ENCODE data around the gene TET1.
"Not testable (repeated sequence)": the region's sequence is repeated elsewhere in the genome, so short reads cannot be mapped to it uniquely, and the experiment has no call there.

The TET1 gene

DNA sequence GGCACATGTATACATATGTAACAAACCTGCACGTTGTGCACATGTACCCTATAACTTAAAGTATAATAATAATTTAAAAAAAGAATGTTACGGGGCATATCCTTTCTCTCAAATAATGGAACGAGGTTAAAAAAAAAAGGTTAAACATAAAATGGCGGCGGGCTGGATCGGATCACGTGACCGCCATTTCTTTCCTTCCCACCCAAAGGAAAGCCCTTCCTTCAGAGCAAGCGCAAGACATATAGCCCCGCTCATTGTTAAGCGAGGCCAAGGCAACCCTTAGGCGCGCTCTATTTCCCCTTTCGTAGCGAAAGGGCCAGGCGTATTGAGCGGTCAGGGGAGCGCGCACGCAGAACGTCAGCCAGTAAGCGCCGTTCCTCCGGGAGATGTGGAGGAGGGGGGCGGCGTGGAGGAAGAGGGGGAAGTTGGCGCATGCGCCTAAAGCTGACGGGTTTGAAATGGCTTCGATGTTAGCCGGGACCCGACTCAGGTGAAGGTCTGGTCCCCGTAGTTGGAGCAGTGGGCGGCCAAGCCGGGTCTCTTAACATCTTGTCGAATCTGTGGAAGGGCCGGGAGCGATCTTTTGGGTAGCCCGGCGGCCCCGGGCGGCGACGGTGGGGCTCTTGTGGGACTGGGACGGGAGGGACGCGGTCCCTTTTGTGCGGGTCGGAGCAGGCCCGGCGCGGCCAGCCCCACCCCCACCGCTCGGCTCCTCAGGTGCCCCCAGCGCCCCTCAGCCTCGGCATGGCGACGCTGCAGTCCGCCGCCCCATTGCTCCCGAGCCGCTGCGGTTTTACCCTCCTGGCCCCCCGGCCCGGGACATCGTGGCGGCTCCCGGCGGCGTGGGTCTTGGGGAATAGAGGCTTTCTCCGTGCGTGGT, 160.9 kb downstream of the TET1 start, which contains the start of gene CCAR1:
TSS of gene CCAR1 (plus strand) at position 447 of the 880 bp plus-strand sequence. CDS start 1,266 bp downstream, outside the sequence.
- peak; percentile 95 for DNase-seq

DNA sequence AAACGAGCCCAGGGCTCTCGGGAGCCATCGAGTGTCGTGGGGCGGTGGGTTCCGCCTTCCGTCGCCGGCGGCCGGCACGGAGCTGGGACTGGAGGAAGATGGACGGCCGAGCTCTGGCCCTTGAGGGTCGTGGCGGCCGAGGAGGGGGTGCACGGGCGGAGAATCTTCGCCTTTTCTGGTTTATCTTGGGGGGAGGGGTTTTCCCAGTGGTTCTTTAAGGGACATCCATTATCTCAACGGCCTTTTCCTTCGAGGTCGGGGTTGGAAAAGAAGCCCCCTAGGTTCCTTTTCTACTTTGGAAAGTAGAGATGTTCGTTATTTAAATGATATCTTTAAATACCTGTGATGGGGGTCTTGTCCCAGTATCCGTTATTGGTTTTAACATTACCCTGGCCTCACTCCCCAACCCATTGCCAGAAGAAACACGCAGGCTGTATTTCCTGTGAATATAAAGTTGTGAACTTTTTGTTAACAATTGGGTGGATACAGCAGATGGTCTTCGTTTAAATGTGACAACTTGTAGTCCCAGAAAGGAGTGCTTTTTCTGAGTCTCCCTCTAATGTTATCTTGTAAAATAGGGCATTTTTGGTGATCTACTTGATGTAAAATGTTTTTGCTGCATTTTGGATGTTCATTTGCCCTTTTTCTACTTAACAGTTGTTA, 161.7 kb downstream of the TET1 start:
- DNase-seq: no peak

DNA sequence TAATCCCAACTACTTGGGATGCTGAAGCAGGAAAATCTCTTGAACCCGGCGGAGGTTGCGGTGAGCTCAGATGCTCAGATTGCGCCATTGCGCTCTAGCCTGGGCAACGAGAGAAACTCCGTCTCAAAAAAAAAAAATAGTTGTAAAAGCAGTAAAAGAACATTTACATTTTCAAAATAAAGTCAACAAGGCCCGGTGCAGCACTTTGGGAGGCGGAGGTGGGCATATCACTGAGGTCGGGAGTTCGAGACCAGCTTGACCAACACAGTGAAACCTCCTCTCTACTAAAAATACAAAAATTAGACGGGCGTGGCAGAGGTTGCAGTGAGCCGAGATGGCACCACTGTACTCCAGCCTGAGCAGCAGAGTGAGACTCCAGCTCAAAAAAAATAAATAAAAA, 164.9 kb downstream of the TET1 start:
- DNase-seq: no peak

DNA sequence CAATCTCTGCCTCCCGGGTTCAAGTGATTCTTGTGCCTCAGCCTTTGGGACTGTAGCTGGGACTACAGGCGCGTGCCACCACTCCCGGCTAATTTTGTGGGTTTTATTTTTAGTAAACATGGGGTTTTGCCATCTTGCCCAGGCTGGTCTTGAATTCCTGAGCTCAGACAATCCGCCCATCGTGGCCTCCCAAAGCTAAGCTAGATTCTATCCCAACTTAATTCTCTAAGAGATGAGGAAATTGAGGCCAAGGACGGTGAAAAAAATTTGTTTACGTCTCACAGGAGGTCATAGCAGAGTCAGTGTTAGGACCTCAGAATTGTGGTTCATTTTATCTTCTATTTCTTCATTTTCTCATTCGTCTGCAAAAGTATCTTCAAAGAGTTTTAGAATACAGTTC, 167.0 kb downstream of the TET1 start:
- DNase-seq: no peak

DNA sequence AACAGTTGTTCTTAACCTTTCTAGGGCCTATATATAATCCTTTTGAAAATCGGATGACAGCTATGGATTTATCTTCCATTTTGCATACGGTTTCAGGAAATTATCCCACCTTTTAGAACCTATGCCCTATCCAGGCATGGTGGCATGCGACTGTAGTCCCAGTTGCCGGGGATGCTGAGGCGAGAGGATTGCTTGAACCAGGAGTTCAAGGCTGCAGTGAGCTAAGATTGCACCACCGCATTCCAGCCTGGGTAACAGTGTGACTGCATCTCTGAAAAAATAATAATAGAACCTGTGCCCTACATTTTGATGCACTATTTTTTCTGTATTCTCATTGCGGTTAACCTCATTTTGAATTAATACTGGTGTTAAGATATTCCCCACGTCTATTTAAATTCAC, 172.5 kb downstream of the TET1 start:
- DNase-seq: no peak

DNA sequence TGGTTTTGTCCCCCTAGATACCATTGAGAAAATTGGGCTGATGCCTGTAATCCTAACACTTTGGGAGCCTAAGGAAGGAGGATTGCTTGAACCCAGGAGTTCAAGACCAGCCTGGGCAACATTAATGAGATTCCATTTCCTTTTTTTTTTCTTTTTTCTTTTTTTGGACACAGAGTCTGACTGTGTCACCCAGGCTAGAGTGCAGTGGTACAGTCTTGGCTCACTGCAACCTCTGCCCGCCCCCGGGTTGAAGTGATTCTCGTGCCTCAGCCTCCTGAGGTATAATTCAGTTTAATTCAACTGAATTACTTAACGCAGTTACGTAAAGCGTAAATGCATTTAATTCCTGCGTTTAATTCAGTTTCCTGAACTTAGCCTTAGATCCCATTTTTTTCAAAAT, 174.2 kb downstream of the TET1 start:
- no peak for DNase-seq

DNA sequence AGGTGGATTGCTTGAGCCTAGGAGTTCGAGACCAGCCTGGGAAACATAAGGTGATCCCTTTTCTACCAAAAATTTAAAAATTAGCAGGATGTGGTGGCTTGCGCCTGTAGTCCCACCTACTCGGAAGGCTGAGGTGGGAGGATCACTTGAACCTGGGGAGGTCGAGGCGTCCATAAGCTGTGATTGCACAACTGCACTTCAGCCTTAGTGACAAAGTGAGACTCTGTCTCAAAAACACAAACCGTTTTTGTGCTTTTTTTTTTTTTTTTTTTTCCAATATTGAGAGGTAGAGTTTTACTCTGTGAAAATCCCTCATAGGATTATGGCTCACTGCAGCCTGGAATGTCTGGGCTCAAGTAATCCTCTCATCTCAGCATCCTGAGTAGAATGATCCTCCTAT, 175.0 kb downstream of the TET1 start:
- DNase-seq: no peak

DNA sequence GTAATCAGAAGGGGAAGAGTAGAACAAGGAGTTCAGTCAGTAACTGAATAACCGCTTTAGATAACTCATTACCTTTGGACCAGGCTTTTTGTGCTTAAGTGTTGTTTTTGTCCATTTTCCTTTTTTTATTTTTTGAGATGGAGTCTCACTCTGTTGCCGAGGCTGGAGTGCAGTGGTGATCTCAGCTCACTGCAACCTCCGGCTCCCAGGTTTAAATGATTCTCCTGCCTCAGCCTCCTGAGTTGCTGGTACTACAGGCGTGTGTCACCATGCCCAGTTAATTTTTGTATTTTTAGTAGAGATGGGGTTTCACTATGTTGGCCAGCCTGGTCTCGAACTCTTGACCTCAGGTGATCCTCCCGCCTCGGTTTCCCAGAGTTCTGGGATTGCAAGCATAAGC, 175.6 kb downstream of the TET1 start:
- DNase-seq: not testable (repeated sequence)

DNA sequence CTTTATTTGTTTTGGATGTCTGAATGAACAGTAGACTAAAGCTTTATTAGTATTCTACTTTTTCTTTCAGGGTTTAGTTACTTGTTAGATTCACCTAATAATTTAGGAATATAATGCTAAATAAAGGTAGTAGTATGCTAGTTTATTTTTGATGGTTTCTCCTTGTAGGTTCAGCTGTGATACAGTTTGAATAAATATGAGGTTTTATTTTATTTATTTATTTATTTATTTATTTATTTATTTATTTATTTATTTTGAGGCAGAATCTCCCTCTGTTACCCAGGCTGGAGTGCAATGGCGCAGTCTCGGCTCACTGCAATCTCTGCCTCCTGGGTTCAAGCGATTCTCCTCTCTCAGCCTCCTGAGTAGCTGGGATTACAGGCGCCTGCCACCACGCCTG, 180.5 kb downstream of the TET1 start:
- DNase-seq: not testable (repeated sequence)

DNA sequence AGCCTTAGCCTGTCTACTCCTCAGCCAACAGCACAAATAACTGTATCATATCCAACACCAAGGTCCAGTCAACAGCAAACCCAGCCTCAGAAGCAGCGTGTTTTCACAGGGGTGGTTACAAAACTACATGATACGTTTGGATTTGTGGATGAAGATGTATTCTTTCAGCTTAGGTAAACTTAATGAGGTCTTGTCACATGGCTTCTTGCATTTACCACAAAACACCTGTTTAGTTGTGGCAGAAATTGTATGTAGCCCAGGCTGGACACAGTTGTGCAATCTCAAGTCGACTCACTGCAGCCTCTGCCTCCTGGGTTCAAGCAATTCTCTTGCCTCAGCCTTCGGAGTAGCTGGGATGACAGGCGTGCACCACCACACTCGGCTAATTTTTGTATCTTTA, 182.3 kb downstream of the TET1 start:
- no peak for DNase-seq

All from NCI-H2029 (cell line).